HG02798 (cell line): ENCODE results near the gene RBM44.
"Not testable (repeated sequence)": the region's sequence is repeated elsewhere in the genome, so short reads cannot be mapped to it uniquely, and the experiment has no call there.

ENCODE experiments used
- ATAC-seq: cut with Tn5 transposase; IDR thresholded peaks from one replicate; pipeline ENCODE4 v1.9.1; 2021; ENCODE audit warnings: mild to moderate bottlenecking; ENCODE audit not compliant: unreplicated experiment, poor library complexity

RBM44 gene

GRCh38 chr2:237835372-237835771 is 36.8 kb downstream of the RBM44 start:
- ATAC-seq = no peak

- ATAC-seq = no peak
These were observed 42.5 kb downstream of the RBM44 start for GRCh38 chr2:237841051-237841450.

- not testable (repeated sequence) for ATAC-seq
These were observed 50.4 kb downstream of the RBM44 start for GRCh38 chr2:237848940-237849339.

- ATAC-seq = no peak
These were observed 55.7 kb downstream of the RBM44 start for GRCh38 chr2:237854295-237854694.

DNA sequence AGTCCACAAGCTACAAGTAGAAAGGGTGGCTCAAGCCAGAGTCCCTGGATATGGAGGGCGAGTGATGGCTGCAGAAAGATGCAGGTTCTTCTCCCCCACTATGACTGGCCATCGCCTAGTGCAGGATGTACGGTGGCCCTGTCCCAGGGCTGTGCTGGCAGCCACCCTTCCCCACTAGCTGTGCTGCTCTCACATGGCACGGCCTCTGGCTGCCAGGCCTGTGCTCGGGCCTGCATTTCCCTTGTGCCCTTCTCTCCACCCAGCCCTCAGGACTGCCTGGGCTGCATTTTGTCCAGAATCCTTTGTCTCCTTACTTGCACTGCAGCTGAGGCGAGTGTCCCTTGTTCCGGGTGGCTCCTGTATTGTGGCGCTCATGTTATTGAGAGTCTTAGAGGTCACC is 59.2 kb downstream of the RBM44 start:
- no peak for ATAC-seq

GRCh38 chr2:237858294-237859081 is 59.9 kb downstream of the RBM44 start:
- peak; percentile 47 for ATAC-seq

GRCh38 chr2:237859082-237859433 is 60.5 kb downstream of the RBM44 start:
- no peak for ATAC-seq

DNA sequence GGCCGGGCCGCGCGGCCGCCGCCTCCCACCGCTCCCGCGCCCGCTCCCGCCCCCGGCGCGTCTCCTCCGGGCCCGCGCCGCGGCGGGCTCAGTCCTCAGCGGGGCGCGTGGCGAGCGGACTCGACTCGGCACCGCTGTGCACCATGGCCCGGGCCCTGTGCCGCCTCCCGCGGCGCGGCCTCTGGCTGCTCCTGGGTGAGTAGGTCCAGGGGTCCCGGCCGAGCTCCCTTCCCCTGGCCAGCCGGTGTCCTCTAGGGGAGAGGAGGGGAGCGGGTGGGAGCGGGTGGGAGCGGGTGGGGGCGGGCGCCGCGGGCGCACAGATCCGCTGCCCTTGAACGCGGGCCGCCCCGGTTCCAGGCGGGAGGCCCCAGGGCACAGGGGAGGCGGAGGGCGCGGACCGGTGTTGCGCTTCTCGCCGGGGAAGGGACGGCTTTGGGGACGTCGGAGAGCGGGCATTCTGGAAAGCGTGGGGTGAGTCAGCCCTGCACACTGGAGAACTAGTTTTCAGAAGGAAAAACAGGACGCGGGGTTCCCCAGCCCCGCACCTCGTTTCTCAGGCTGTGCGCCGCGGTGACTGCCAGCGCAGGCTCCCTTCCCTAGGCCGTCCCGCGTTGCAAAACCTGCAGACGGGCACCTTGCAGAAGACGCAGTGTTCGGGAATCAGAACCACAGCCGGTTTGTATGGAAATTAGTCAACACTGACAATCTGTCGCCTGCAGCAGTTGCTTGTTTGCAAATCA is 61.1 kb downstream of the RBM44 start, which contains the start of gene RAMP1:
Gene RAMP1, plus strand, starts transcription at position 91 of the 740 bp plus-strand sequence. Its CDS starts 53 bp downstream, at position 144.
- ATAC-seq = no peak

DNA sequence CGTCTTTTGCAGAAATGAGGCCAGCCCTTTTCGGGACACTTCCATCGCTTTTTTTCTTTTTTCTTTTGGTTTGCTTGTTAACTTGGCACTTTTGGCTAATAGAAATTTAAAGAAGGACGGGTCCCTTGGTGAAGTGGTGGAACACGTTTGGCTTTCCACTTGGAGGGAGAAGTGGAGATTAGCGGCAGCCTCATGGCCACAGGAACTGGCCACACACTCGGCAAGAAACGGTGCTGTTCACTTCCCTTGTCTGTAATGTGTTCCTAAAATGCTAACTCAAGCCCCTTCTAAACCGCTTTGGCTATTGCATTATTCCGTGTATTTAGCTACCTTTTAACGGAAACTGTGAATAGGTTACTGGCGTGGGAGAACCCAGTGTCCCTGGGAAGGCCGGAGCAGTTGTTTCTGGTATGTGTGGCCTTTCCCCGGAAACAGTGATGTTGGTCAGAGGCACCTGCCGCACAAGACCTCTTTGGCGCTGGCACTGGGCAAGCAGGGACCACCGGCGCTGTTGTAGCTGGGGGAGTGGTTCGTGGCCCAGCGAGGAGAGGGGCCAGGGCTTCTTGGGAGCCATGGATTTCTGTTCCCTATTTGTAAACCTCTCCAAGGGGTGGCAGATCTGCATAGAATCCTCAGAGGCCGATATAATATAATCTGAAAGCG is 61.8 kb downstream of the RBM44 start:
- ATAC-seq = no peak

DNA sequence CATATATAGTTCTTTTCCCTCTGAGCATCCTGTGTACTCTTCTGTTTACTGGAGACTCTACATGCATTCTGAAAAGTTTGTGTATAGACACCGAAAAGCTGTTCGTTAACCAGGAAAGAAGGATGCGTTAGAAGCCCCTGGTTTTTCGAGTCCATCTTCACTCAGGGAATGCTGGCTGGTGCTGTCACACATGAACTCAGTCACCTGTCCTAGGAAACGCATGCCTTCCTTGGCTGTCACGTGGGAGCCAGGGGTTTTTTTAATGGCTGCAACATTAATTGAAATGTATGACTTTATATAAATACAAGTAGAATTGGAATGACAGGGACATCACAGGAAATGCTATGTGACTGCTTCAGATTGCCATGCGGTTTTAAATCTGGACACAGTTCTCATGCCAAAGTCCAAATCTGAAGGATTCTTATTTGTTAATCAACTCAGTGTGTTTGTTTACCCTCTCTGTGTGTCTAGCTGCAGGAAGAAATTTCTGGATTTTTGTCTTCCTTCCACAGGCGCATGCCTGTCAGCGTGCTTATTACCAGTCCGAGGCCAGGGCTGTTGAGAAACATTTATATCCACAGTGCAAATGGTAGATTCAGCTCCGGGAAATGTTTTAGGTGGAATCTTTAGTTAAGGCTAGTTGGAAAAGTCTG is 63.4 kb downstream of the RBM44 start:
- no peak for ATAC-seq

GRCh38 chr2:237862528-237862895 is 63.9 kb downstream of the RBM44 start:
- ATAC-seq = no peak

DNA sequence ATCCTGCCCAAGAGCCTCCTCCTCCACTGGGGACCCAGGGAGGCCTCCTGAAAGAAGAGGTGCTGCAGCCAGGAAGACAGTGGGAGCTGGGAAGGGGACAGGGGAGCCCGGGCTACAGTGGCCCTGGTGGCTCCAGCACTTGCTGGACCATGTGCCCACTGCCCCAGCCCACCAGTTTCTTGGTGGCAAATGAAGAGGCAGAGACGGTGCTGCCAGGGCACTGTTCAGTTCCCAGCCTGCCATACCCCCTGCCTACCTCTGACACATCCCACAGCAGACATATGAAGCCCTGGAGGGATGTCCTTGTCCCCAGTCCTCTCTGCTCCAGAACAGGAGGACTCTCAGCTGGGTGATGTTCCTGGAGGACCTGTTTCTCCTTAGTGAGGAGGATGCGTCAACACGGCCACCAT is 64.5 kb downstream of the RBM44 start:
- ATAC-seq = no peak

DNA sequence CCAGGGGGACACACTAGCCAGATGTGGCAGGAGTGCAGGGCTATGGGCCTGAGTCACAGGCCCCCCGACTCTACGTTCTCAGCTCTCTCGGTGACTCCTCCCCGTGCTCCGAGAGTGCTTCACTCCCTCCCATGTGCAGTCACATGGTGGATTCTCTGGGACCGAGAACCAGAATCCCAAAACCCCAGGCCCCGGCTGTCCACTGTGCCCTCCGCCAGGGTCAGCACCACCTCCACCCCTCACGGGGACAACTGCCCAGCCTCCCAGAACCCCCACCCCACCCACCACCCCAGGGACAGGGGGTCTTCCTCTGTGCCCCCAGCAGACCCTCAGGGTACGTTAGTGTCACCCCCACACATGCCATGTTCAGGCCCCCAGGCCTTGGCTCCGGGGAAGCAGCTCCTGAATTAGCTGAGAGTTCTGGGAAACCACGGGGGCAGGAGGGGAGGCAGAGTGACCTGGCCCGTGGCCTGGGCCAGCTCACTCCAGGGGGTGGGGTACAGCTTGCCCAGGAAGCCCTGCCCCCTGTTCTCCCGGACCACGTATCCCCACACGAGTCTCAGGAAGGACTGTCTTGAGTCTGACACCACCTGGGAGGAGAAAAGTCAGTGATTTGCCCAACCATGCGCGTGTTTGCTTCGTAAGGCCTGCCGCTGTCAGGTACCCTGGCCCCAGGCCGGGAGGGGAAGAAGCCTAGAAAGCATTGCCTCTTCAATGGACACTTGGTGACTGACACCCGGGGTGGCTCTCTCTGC is 65.3 kb downstream of the RBM44 start:
- no peak for ATAC-seq

- ATAC-seq = no peak
These were observed 65.9 kb downstream of the RBM44 start for GRCh38 chr2:237864444-237864931.

DNA sequence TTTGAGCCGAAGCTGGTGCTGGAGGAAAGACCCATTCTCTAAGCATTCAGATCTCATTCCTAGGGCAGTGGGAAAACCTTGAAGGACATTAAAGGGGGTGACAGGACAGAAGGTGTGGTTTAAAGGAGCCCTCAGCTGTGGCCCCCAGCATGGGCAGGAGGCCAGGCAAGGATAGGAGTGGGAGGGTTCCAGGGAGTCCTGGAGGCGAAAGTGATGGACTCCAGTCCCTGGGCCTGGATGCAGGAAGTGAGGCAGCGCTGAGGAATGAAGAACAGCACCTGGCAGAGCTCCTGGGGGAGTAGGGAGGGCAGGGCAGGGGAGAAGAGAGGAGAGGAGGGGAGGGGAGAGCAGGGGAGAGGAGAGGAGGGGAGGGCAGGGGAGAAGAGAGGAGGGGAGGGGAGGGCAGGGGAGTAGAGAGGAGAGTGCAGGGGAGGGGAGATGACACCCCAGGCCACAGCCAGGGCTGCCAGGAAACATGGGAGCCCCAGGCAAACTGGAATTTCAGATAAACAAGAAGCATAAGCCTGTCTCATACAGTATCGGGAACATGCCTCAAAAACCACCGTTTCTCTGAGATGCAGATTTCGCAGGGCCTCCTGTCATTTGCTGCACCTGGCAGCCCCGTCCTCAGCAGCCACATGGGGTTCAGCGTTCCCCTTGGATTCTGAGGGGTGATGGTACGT is 66.5 kb downstream of the RBM44 start:
- no peak for ATAC-seq

DNA sequence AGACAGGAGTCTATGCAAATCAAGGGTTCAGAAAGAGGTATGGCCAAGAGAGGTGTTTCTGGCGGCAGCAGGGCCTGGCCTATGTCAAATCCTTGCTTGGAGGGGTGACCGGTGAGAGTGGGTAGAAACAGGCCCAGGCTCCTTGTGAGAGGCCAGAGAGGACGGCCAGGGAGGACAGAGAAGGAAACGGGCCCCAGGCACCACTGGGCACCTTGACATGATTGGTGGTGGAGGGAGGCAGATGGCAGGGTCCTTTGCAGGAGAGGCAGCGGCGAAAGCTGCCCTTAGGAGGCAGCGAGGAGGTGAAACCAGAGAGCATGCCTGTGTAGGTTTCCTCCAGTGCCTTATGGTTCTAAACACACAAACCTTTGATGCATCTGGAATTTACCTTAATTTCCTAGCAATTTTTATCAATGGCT is 67.1 kb downstream of the RBM44 start:
- no peak for ATAC-seq

- no peak for ATAC-seq
These were observed 67.6 kb downstream of the RBM44 start for GRCh38 chr2:237866101-237866621.

DNA sequence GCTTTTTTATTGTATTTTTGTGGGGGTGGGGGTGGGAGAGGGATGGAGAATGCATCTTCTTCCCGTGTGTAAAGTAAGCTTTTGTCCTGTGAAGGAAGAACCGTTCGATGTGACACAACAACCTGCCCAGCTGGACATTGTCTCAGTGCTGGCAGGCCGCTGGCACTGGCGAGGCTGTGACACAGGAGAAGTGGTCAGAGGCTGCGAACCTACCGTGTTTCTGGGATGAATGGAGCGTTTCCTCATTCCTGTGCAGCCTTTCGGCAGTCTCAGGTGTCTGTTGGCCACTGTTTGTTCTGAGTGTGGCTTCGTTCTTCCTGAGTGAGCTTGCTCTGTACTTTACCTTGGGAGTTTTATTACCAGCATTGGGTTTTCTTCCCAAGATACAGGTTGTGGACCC is 68.9 kb downstream of the RBM44 start:
- ATAC-seq = no peak

DNA sequence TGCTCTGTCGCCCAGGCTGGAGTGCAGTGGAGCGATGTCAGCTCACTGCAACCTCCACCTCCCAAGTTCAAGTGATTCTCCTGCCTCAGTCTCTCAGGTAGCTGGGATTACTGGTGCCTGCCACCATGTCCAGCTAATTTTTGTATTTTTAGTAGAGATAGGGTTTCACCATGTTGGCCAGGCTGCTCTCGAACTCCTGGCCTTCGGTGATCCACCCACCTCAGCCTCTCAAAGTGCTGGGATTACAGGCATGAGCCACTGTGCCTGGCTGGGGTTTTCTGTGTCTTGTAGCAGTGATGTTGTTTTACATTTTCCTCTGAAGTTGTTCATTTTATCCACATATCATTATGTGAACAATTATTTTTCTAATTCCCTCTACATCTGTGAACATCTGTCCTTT is 69.5 kb downstream of the RBM44 start:
- not testable (repeated sequence) for ATAC-seq
